Skin of body (tissue), 2 donors: ENCODE data around the gene OR2A42. TPM values are rescaled to one million over a fixed set of nuclear protein-coding genes. Genes with fewer than 3 reads are reported as not detected.
"Not testable (repeated sequence)": the region's sequence is repeated elsewhere in the genome, so short reads cannot be mapped to it uniquely, and the experiment has no call there.

Experiments
- DNase-seq: peaks from one replicate; lab custom pipeline; 2025; lab: John Stamatoyannopoulos, UW
- total RNA-seq: library from RNA; depleted of rRNA; stranded (reverse); fragments of >200 nt; gene quantifications from one replicate; pipeline ENCODE4 v1.2.3, GENCODE V29; 2014

The OR2A42 gene
- total RNA-seq, 1 donor from 2014 or later, result 0.10 TPM

GRCh38 chr7:144223675-144224074, 15.7 kb downstream of the OR2A42 start:
- DNase-seq, result not testable (repeated sequence)

- DNase-seq, result not testable (repeated sequence)
These were observed 18.9 kb downstream of the OR2A42 start for GRCh38 chr7:144220531-144220930.

- DNase-seq, result not testable (repeated sequence)
These were observed 20.3 kb downstream of the OR2A42 start for GRCh38 chr7:144219149-144219548.

GRCh38 chr7:144218581-144218980, 20.8 kb downstream of the OR2A42 start:
- not testable (repeated sequence) for DNase-seq

GRCh38 chr7:144217200-144217599, 22.2 kb downstream of the OR2A42 start:
- DNase-seq, result not testable (repeated sequence)

GRCh38 chr7:144205306-144205705, 34.1 kb downstream of the OR2A42 start:
- not testable (repeated sequence) for DNase-seq

GRCh38 chr7:144203086-144203485, 36.3 kb downstream of the OR2A42 start:
- DNase-seq, result not testable (repeated sequence)

- DNase-seq, result not testable (repeated sequence)
These were observed 37.4 kb downstream of the OR2A42 start for GRCh38 chr7:144201978-144202377.

GRCh38 chr7:144198934-144199333, 40.5 kb downstream of the OR2A42 start:
- not testable (repeated sequence) for DNase-seq

GRCh38 chr7:144195212-144195872, 44.1 kb downstream of the OR2A42 start, which contains the start of gene ARHGEF35:
Gene ARHGEF35 (minus strand): TSS chr7:144195833. CDS start chr7:144188383, 7,450 bp downstream.
- not testable (repeated sequence) for DNase-seq

GRCh38 chr7:144194453-144194852, 45.0 kb downstream of the OR2A42 start:
- DNase-seq, result not testable (repeated sequence)

- not testable (repeated sequence) for DNase-seq
These were observed 45.6 kb downstream of the OR2A42 start for GRCh38 chr7:144193782-144194181.

- DNase-seq, result not testable (repeated sequence)
These were observed 50.7 kb downstream of the OR2A42 start for GRCh38 chr7:144188578-144189171.

GRCh38 chr7:144187848-144188247, 51.6 kb downstream of the OR2A42 start:
- not testable (repeated sequence) for DNase-seq

- not testable (repeated sequence) for DNase-seq
These were observed 56.2 kb downstream of the OR2A42 start, which contains the start of gene CTAGE4 for GRCh38 chr7:144183166-144183565. Gene CTAGE4 (plus strand): TSS chr7:144183466. CDS start chr7:144183504, 38 bp downstream.

GRCh38 chr7:144179165-144179479, 60.3 kb downstream of the OR2A42 start:
- not testable (repeated sequence) for DNase-seq

GRCh38 chr7:144178380-144179164, 60.8 kb downstream of the OR2A42 start:
- DNase-seq, result not testable (repeated sequence)

Other genes with a start within 250 kb of the OR2A42 start
- gene OR6B1, start 239.3 kb downstream of the OR2A42 start, total RNA-seq, result not detected
- not detected for gene OR2A5, start 190.7 kb downstream of the OR2A42 start, total RNA-seq
- gene OR2A25, start 169.8 kb downstream of the OR2A42 start, total RNA-seq, result not detected
- not detected for gene OR2A12, start 153.3 kb downstream of the OR2A42 start, total RNA-seq
- not detected for gene OR2A2, start 130.0 kb downstream of the OR2A42 start, total RNA-seq
- gene OR2A14, start 116.4 kb downstream of the OR2A42 start, total RNA-seq, result not detected
- 9.1 TPM for gene CTAGE4, start 56.1 kb downstream of the OR2A42 start, total RNA-seq
- gene ARHGEF35, start 43.8 kb downstream of the OR2A42 start, total RNA-seq, result 10.3 TPM
- 12.5 TPM for gene OR2A7, start 25.2 kb upstream of the OR2A42 start, total RNA-seq
- gene CTAGE8, start 29.7 kb upstream of the OR2A42 start, total RNA-seq, result 5.3 TPM
- 0.20 TPM for gene OR2A1, start 72.8 kb upstream of the OR2A42 start, total RNA-seq
- gene ARHGEF5, start 115.8 kb upstream of the OR2A42 start, total RNA-seq, result 14.3 TPM
- not detected for gene NOBOX, start 164.1 kb upstream of the OR2A42 start, total RNA-seq